ENCODE results near the gene ASXL3.

The ASXL3 gene

GRCh38 chr18:33745151-33745795 lies 167.3 kb downstream of the ASXL3 start:
- Histone ChIP-seq H3K23ac (ENCODE audit: low read length) (no peak overlapping the region), H4K12ac (ENCODE audit: low read depth, low read length) (no peak overlapping the region), H3K36me3 (ENCODE audit: control insufficient read depth in 1 of 2, insufficient read depth in 2 of 2, low read length in 2 of 2) (peaks cover 19 to 25% of the 10 kb centered on the region in 2 experiments), H3K4me3 (ENCODE audit: low read depth, low read length) (no peak overlapping the region), H3K79me2 (ENCODE audit: control insufficient read depth, insufficient read depth, low read length, poor library complexity) (no peaks in the 10 kb centered on the region), H2BK120ac (ENCODE audit: insufficient read depth, low read length, poor library complexity) (no peak overlapping the region), H3K4me2 (ENCODE audit: low read length) (no peak overlapping the region), H3K27me3 (ENCODE audit: insufficient read depth, low read length) (no peaks in the 10 kb centered on the region), H2AFZ (ENCODE audit: insufficient read depth, low read length, poor library complexity) (no peak overlapping the region), H3K9me3 (ENCODE audit: insufficient read depth, low read depth, low read length) (no peaks in the 10 kb centered on the region), H4K91ac (ENCODE audit: low read depth, low read length) (no peak overlapping the region), H3K14ac (ENCODE audit: low read length) (no peak overlapping the region), H3K27ac (ENCODE audit: low read depth, low read length) (no peak overlapping the region), H2BK5ac (ENCODE audit: low read depth, low read length, poor library complexity) (no peak overlapping the region), H4K8ac (ENCODE audit: low read depth, low read length) (no peak overlapping the region), H3K4ac (ENCODE audit: low read depth, low read length) (no peak overlapping the region), H2BK12ac (ENCODE audit: low read length) (no peak overlapping the region), H3K4me1 (ENCODE audit: control insufficient read depth in 1 of 2, insufficient read depth in 2 of 2, low read length in 2 of 2) (no peaks in the 10 kb centered on the region), H3K18ac (ENCODE audit: low read length) (no peak overlapping the region), H3K9ac (ENCODE audit: low read length) (no peak overlapping the region), H2AK5ac (ENCODE audit: low read length) (no peak overlapping the region), H3K79me1 (ENCODE audit: low read length) (no peaks in the 10 kb centered on the region)
- WGBS (ENCODE audit: extremely low coverage, insufficient coverage, insufficient read length), result no CpG with 5 or more reads among the region's 8 CpGs
- DNase-seq, result no peak

- Histone ChIP-seq H4K91ac (ENCODE audit: low read depth, low read length) (no peak overlapping the region), H4K12ac (ENCODE audit: low read depth, low read length) (no peak overlapping the region), H2BK120ac (ENCODE audit: insufficient read depth, low read length, poor library complexity) (no peak overlapping the region), H3K79me1 (ENCODE audit: low read length) (no peaks in the 10 kb centered on the region), H2AFZ (ENCODE audit: insufficient read depth, low read length, poor library complexity) (no peak overlapping the region), H3K18ac (ENCODE audit: low read length) (no peak overlapping the region), H4K8ac (ENCODE audit: low read depth, low read length) (no peak overlapping the region), H3K9ac (ENCODE audit: low read length) (no peak overlapping the region), H3K36me3 (ENCODE audit: control insufficient read depth in 1 of 2, insufficient read depth in 2 of 2, low read length in 2 of 2) (peaks cover 19 to 25% of the 10 kb centered on the region in 2 experiments), H3K4me2 (ENCODE audit: low read length) (no peak overlapping the region), H3K79me2 (ENCODE audit: control insufficient read depth, insufficient read depth, low read length, poor library complexity) (no peaks in the 10 kb centered on the region), H3K23ac (ENCODE audit: low read length) (no peak overlapping the region), H3K4ac (ENCODE audit: low read depth, low read length) (no peak overlapping the region), H3K27ac (ENCODE audit: low read depth, low read length) (no peak overlapping the region), H2BK5ac (ENCODE audit: low read depth, low read length, poor library complexity) (no peak overlapping the region), H3K27me3 (ENCODE audit: insufficient read depth, low read length) (no peaks in the 10 kb centered on the region), H3K9me3 (ENCODE audit: insufficient read depth, low read depth, low read length) (no peaks in the 10 kb centered on the region), H3K4me1 (ENCODE audit: control insufficient read depth in 1 of 2, insufficient read depth in 2 of 2, low read length in 2 of 2) (no peaks in the 10 kb centered on the region), H2AK5ac (ENCODE audit: low read length) (no peak overlapping the region), H3K14ac (ENCODE audit: low read length) (no peak overlapping the region), H3K4me3 (ENCODE audit: low read depth, low read length) (no peak overlapping the region), H2BK12ac (ENCODE audit: low read length) (no peak overlapping the region)
- DNase-seq, result no peak
- no CpG with 5 or more reads among the region's 16 CpGs for WGBS (ENCODE audit: extremely low coverage, insufficient coverage, insufficient read length)
These were observed 168.0 kb downstream of the ASXL3 start for GRCh38 chr18:33745871-33746545.

GRCh38 chr18:33749834-33750233 lies 171.8 kb downstream of the ASXL3 start:
- Histone ChIP-seq H4K12ac (ENCODE audit: low read depth, low read length) (no peak overlapping the region), H3K18ac (ENCODE audit: low read length) (no peak overlapping the region), H3K4me1 (ENCODE audit: control insufficient read depth in 1 of 2, insufficient read depth in 2 of 2, low read length in 2 of 2) (no peaks in the 10 kb centered on the region), H2BK5ac (ENCODE audit: low read depth, low read length, poor library complexity) (no peak overlapping the region), H2BK120ac (ENCODE audit: insufficient read depth, low read length, poor library complexity) (no peak overlapping the region), H3K14ac (ENCODE audit: low read length) (no peak overlapping the region), H3K4me2 (ENCODE audit: low read length) (no peak overlapping the region), H3K36me3 (ENCODE audit: control insufficient read depth in 1 of 2, insufficient read depth in 2 of 2, low read length in 2 of 2) (peaks cover 6 to 8% of the 10 kb centered on the region in 2 experiments), H2BK12ac (ENCODE audit: low read length) (no peak overlapping the region), H3K4ac (ENCODE audit: low read depth, low read length) (no peak overlapping the region), H3K23ac (ENCODE audit: low read length) (no peak overlapping the region), H3K4me3 (ENCODE audit: low read depth, low read length) (no peak overlapping the region), H2AK5ac (ENCODE audit: low read length) (no peak overlapping the region), H2AFZ (ENCODE audit: insufficient read depth, low read length, poor library complexity) (no peak overlapping the region), H3K27me3 (ENCODE audit: insufficient read depth, low read length) (no peaks in the 10 kb centered on the region), H3K79me1 (ENCODE audit: low read length) (no peaks in the 10 kb centered on the region), H3K9me3 (ENCODE audit: insufficient read depth, low read depth, low read length) (no peaks in the 10 kb centered on the region), H3K27ac (ENCODE audit: low read depth, low read length) (no peak overlapping the region), H4K8ac (ENCODE audit: low read depth, low read length) (no peak overlapping the region), H3K9ac (ENCODE audit: low read length) (no peak overlapping the region), H4K91ac (ENCODE audit: low read depth, low read length) (no peak overlapping the region), H3K79me2 (ENCODE audit: control insufficient read depth, insufficient read depth, low read length, poor library complexity) (no peaks in the 10 kb centered on the region)
- no peak for DNase-seq
- WGBS (ENCODE audit: extremely low coverage, insufficient coverage, insufficient read length), result no CpG with 5 or more reads among the region's 9 CpGs

GRCh38 chr18:33750366-33750765 lies 172.3 kb downstream of the ASXL3 start:
- H2AK5ac ChIP-seq (ENCODE audit: low read length), result no peak overlapping the region
- no peak overlapping the region for H4K12ac ChIP-seq (ENCODE audit: low read depth, low read length)
- H3K27ac ChIP-seq (ENCODE audit: low read depth, low read length), result no peak overlapping the region
- H3K18ac ChIP-seq (ENCODE audit: low read length), result no peak overlapping the region
- no peak overlapping the region for H4K91ac ChIP-seq (ENCODE audit: low read depth, low read length)
- no peaks in the 10 kb centered on the region for H3K4me1 ChIP-seq (ENCODE audit: control insufficient read depth in 1 of 2, insufficient read depth in 2 of 2, low read length in 2 of 2)
- H3K9ac ChIP-seq (ENCODE audit: low read length), result no peak overlapping the region
- no peak overlapping the region for H3K23ac ChIP-seq (ENCODE audit: low read length)
- H3K36me3 ChIP-seq (ENCODE audit: control insufficient read depth in 1 of 2, insufficient read depth in 2 of 2, low read length in 2 of 2), result peaks cover 1 to 3% of the 10 kb centered on the region in 2 experiments
- no peak overlapping the region for H2BK5ac ChIP-seq (ENCODE audit: low read depth, low read length, poor library complexity)
- no peak overlapping the region for H2BK12ac ChIP-seq (ENCODE audit: low read length)
- WGBS (ENCODE audit: extremely low coverage, insufficient coverage, insufficient read length), result no CpG with 5 or more reads among the region's 3 CpGs
- no peaks in the 10 kb centered on the region for H3K79me2 ChIP-seq (ENCODE audit: control insufficient read depth, insufficient read depth, low read length, poor library complexity)
- no peak overlapping the region for H3K14ac ChIP-seq (ENCODE audit: low read length)
- H4K8ac ChIP-seq (ENCODE audit: low read depth, low read length), result no peak overlapping the region
- H3K79me1 ChIP-seq (ENCODE audit: low read length), result no peaks in the 10 kb centered on the region
- no peaks in the 10 kb centered on the region for H3K9me3 ChIP-seq (ENCODE audit: insufficient read depth, low read depth, low read length)
- no peak for DNase-seq
- H3K4me2 ChIP-seq (ENCODE audit: low read length), result no peak overlapping the region
- no peaks in the 10 kb centered on the region for H3K27me3 ChIP-seq (ENCODE audit: insufficient read depth, low read length)
- no peak overlapping the region for H3K4me3 ChIP-seq (ENCODE audit: low read depth, low read length)
- H2AFZ ChIP-seq (ENCODE audit: insufficient read depth, low read length, poor library complexity), result no peak overlapping the region
- no peak overlapping the region for H2BK120ac ChIP-seq (ENCODE audit: insufficient read depth, low read length, poor library complexity)
- H3K4ac ChIP-seq (ENCODE audit: low read depth, low read length), result no peak overlapping the region

Measured in trophoblast cell (in vitro differentiated cells and primary cell).